ENCODE measurements around the gene ADAR.
"Not testable (repeated sequence)": the region's sequence is repeated elsewhere in the genome, so short reads cannot be mapped to it uniquely, and the experiment has no call there.

The ADAR gene, protein sequence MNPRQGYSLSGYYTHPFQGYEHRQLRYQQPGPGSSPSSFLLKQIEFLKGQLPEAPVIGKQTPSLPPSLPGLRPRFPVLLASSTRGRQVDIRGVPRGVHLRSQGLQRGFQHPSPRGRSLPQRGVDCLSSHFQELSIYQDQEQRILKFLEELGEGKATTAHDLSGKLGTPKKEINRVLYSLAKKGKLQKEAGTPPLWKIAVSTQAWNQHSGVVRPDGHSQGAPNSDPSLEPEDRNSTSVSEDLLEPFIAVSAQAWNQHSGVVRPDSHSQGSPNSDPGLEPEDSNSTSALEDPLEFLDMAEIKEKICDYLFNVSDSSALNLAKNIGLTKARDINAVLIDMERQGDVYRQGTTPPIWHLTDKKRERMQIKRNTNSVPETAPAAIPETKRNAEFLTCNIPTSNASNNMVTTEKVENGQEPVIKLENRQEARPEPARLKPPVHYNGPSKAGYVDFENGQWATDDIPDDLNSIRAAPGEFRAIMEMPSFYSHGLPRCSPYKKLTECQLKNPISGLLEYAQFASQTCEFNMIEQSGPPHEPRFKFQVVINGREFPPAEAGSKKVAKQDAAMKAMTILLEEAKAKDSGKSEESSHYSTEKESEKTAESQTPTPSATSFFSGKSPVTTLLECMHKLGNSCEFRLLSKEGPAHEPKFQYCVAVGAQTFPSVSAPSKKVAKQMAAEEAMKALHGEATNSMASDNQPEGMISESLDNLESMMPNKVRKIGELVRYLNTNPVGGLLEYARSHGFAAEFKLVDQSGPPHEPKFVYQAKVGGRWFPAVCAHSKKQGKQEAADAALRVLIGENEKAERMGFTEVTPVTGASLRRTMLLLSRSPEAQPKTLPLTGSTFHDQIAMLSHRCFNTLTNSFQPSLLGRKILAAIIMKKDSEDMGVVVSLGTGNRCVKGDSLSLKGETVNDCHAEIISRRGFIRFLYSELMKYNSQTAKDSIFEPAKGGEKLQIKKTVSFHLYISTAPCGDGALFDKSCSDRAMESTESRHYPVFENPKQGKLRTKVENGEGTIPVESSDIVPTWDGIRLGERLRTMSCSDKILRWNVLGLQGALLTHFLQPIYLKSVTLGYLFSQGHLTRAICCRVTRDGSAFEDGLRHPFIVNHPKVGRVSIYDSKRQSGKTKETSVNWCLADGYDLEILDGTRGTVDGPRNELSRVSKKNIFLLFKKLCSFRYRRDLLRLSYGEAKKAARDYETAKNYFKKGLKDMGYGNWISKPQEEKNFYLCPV

DNA sequence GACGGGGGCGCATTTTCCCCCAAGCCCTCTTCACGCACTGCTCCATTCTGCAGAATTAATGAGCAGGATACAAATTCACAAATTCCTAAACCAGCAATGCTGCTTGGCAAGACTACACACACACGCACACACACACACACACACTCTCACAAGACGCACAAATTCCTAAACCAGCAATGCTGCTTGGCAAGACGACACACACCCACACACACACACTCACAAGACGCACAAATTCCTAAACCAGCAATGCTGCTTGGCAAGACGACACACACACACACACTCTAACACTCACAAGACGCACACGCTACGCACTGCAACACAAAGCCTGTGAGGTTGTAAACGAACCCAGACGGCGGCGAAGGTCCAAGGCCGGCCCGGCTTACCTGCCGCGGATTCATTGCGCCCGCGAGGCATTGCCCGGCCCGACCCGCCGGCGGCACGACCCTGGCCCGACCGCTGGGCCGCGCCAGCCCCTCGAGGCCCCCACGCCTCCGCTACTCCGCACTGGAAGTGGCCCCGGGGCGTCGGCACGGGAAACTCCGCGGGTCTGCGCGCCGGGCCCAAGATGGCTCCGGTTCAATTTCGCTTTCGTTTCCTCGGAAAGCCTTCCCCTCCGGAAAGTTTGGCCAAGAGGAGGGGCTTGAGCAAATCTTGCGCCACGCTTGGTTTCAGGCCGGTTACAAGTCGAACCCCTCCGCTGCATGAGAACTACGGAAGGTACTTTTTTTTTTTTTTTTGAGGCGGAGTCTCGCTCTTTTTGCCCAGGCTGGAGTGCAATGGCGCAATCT lies at the start of gene ADAR:
Gene ADAR (minus strand): TSS at position 578 of the 788 bp plus-strand sequence. CDS start 180 bp downstream, at position 398.
- no peak for DNase-seq

DNA sequence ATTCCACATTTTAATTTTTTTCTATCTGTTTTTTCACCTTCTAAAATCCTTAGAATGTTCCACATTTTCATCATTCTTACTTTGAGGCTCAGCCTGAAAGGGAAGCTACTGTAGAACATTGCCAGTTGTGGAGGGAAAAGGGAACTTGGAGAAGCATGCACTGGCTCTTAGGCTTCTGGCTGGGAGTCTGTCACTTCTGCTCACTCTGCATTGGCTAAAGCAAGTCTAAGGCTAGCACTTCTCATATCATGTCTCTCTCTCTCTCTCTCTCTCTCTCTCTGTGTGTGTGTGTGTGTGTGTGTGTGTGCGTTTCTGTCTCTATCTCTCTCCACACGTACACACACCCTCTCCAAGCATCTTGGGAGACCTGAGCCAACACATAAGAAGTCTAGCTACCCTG lies 49.6 kb upstream of the ADAR start:
- no peak for DNase-seq

DNA sequence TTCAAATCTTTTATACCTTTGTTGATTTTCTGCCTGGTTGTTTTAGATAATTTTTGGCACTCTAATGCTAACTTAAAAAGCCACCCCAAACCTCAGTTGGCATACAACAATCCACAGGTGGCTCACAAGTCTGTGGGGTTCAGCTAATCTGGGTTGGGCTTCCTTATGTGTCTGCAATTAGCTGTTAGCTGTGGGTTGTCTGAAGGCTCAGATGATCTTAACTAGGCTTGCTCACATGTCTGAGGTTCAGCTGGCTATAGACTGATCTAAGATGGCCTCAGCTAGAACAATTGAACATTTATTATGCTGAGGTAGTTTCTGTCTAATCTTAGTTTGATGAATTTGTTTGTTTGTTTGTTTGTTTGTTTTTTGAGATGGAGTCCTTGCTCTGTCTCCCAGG lies 44.9 kb upstream of the ADAR start:
- DNase-seq, result no peak

DNA sequence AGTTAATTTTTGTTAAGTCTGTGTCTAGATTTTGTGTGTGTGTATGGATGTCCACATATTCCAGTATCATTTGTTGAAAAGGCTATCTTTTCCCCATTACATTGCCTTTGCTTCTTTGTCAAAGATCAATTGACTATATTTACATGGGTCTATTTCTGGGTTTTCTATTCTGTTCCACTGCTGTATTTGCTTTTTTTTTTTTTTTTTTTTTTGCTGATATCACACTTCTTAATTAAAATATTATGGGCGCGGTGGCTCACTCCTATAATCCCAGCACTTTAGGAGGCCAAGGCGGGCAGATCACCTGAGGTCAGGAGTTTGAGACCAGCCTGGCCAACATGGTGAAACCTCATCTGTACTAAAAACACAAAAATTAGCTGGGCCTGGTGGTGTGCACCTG lies 36.7 kb upstream of the ADAR start:
- not testable (repeated sequence) for DNase-seq

DNA sequence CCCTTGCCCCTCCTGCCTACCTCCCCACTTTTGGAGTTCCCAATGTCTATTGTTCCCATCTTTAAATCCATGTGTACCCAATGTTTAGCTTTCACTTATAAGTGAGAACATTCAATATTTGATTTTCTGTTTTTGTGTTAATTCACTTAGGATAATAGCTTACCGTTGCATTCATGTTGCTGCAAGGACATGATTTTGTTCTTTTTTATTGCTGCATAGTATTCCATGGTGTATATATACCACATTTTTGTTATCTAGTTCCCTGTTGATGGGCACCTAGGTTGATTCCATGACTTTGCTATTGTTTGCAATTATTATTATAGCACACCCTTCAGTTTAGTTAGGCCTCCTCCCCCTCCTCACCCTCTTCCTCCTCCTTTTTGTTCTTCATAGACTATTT lies 33.5 kb upstream of the ADAR start:
- DNase-seq, result no peak

DNA sequence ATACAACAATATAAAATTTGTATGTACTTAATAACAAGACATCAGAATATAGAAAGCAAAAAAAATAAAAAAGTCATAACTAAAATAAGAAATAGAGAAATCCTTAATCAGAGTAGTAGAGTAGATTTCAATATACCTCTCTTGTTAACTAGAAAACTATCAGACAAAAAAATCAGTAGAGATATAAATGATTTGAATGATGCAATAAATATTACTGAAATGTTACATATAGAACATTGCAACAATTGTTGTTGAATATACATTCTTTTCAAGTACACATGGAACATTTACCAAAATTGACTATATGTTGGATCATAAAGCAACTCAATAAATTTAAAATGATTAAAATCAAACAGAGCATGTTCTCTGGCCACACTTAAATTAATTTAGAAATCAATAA lies 31.9 kb upstream of the ADAR start:
- DNase-seq, result no peak

DNA sequence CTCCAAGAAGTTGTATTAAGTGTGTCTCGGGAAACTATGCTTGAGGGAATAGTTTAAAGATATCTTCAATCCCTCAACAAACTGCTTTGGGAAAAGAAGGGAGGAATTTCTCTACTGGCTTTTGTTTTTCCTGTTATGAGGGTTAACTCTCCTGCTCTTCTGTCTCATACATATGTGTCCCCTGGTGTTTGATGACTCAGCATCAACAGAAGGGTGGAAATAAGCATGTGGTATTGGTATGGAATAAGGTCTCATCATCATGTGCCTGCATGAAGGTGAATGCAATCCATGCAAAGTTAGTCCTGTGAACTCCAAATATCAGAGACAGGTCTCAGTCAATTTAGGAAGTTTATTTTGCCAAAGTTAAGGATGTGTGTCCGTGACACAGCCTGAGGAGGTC lies 27.2 kb upstream of the ADAR start:
- DNase-seq, result no peak

DNA sequence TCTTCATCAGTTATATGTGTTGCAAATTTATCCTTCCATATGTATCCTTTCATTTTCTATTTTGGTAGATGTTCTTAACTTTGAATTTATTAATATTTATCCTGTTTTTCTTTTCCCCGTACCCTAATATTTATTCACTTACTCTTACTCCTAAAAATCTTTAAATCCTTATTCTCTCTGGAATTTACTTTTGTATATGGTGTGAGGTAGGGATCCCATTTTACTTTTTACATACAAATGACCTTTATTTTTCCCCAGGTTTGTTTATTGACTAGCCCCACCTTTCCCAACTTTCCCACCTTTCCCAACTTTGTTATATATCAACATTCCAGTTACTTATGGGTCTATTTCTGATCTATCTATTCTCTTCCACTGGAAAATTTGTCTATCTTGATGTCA lies 21.7 kb upstream of the ADAR start:
- no peak for DNase-seq

DNA sequence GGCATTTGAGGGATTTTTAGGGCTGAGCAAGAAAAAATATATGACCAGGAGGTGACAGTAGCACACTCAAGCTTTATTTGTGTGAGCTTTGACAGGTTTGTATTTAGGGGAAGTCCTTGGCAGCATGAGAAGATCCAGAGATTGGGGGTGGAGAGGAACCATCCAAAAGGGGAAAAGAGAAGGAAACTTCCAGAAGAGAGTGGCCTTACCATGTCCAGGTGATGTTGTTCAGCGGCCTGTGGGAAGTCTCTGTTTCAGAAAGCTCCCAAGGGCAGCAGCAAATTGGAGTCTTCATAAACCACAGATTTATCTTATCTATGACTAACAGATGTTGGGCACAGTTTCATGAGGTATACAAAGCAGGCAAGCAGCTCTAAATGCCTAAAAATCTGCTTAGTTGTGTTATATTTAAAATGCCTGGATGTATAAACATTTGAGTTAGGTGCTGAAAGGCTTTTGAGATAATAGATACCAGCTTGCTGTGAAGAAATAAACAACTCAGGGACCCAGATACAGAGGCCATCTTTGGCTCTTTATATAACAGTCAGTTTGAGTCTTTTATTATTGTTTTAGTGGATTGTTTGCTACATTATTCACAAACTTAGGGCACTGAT lies 21.2 kb upstream of the ADAR start:
- no peak for DNase-seq

DNA sequence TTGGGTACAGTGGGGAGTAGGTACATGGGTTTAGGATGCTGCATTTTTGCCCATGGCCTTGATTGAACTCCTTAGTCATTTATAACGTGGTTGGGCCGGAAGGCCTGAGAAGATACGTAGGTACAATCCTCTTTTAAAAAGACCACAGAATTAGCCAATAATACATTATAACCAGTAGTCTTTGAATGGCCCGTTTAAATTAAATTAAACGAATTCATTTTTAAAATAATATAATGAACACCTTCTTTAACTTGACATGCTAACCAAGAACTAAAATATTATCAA lies 20.1 kb upstream of the ADAR start:
- DNase-seq, result no peak

DNA sequence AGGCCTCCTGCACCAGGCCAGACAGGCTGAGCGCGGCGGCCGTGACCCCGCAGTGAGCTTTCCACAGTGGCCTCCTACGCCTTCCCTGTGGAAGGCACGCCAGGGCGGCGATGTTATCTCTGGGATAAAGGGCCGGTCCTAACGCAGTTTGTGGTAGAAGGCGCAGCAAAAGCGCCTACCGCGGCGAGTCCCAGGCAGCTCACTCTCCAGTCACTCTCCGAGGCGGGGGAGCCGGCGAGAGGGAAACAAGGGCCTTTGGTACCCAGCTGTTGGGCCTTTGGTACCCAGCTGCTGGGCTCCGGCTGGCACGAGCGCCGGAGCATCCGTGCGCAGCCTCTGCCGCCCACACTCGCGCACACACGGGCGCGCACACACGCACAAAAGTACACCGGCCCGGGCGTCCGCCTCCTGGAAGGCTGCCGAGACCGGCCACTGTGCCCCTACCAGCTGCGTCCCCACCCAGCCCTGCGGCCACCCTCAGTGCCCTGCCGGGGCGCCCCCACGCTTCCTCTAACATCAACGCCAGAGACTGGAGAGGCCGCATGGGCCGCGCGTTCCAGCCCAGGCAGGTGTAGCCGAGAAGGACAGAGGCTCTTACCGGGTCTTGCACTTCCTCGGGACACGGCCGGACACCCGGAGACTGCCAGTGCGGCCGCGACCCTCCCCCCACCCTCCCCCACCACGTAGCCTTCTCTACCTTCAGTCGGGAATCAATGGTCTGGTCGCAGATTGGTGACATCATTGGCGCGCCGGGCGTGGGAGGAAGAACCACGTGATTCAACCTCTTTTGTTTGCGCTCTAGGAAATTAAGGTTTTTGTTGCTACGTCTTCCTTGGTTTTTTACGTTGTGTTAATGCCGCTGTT lies 19.5 kb upstream of the ADAR start:
- peak; percentile 34 for DNase-seq

DNA sequence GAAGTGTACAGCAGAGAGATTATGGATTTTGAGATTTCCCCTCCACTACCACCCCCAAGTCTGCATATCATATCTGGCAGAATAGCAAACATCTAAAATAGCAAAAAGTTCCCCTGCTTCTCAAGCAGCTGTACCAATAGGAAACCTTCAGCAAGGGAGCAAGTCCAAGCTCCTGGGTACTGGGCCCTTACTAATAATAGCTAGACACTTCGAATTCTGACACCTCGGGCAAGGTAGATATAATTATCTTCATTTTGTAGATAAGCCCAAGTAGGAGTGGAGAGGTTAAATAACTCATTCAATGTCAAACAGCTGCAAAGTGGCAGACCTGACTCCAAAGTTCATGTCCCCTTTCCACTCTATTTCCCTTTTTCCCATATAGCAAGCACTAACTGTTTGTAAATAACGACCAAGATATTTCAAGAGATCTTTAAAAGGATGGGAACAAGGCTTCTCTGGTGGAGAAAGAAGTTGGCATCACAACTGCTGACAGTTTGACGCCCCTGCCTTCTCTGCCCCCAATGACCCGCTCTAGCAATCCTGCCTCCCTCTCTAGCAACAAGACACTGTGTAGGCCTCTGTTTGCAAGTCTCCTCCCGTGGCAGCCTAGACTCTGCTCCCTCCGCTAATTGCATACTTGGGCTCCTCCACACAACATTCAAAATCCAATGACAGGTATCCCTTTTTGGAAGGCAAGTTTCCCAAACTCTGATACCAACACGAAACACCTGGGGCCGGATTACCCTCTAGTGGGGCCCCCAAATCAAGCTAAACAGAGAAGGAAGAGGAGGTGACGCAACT lies 18.7 kb upstream of the ADAR start:
- DNase-seq, result no peak

DNA sequence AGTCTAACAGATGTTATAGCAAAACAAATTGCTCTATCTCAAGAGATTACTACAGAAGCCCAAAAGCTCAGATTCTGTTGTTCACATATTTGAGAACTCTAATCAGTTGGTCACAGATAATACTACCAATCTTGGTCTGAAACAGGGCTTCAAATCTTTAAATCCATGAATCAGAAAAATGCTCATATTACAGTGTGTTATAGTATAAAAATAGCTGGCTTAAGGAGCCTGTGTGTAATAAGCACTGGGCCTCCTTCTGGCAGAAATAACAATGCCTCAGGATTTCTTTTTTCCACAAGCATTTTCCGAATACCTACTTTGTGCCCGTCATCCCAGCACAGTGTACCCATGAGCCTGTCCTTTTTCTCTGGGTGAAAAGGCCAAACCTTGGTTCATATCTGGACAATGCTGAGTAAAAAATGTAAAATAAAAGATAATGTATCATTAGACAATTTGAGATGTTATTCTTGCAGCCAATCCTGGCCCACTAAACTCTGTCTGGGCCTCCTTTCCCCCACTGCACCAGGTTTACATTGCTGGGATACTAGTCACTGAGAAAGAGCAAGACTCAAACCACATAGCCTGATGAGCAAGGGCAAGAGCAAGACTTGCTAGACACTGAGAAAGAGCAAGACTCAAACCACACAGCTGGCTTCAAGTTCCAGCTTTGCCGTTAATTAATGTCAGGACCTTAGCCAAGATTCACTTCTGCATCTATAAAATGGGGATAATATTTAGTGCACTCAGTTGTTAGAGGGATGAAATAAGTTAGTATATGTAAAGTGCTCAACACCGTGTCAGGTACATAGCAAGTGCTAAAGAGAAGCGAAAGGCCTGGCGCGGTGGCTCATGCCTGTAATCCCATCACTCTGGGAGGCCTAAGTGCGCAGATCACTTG lies 17.0 kb upstream of the ADAR start:
- DNase-seq, result no peak

DNA sequence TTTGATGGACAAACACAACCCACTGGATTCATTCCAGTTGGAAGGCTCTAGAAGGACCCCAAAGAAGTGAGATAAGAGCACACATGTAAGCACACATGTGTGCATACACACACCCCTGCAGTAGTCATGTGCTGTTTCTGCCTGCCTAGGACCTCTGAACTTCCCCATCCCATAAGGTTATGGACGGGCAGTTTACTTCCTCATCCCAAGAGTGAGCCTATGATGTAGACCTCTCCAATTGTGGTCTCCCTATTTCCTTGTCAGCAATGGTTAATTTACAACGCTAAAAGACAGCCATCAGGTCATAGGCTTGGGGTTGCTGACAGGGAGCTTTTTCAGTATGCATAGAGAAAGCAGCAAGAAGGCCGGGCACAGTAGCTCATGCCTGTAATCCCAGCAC lies 15.4 kb upstream of the ADAR start:
- DNase-seq, result no peak

DNA sequence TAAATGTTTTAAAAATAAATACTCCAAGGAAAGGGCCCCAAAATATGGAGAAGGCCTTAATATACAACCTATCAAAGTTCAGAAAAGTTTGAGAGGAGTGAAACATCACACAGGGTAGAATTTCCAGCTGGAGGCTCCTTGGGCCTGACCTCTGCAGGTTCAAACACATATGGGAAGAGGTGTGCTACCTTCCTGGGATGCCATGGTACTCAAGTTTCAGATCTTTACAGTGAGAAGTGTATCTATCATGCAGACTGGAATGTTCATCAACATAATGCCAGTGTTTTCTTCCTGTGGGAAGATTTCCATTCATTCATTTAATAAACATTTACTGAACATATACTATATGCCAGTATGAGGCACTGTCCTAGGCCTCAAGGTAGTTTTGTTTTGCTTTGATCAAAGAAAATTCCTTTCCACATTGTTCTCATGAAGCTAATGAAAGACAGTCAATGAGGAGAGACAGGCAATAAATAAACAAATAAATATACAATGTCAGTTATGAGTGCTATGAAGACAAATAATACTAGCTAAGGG lies 14.6 kb upstream of the ADAR start:
- no peak for DNase-seq

DNA sequence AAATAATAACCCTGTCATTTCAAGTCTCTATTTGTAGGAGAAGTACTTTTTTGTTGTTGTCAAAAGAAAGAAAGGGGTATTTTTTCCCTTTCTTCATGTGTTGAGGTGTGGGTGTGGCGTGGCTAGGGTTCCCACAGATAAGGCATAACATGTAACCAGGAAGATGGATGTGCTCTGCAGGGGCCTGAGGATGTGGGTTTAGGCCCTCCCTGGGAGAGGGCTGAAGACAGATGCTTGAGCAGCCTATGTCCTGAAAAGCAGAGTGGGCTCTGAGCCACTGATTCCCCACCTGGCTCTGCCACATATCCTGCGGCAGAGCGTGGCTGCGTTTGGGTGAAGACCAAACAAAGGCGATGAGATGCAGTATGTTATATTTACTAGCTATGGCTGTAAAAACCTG lies 13.9 kb upstream of the ADAR start:
- no peak for DNase-seq

DNA sequence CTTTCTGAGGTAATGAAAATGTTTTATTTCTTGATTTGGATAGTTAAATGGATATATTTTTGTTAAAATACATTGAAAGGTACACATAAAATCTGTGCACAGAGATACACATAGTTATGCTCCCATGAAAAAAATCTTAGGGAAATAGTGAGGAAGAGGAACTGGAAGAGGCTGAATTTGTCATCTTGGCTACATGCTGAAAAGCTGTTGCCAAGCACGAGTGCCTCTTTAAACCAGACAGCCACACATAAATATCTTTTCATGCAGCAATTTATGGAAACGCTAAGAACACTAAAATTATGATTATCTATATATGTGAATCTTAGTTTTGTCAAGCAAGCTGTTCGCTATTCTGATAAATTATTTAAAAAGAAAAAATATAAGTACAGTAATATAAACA lies 12.8 kb upstream of the ADAR start:
- DNase-seq, result no peak

DNA sequence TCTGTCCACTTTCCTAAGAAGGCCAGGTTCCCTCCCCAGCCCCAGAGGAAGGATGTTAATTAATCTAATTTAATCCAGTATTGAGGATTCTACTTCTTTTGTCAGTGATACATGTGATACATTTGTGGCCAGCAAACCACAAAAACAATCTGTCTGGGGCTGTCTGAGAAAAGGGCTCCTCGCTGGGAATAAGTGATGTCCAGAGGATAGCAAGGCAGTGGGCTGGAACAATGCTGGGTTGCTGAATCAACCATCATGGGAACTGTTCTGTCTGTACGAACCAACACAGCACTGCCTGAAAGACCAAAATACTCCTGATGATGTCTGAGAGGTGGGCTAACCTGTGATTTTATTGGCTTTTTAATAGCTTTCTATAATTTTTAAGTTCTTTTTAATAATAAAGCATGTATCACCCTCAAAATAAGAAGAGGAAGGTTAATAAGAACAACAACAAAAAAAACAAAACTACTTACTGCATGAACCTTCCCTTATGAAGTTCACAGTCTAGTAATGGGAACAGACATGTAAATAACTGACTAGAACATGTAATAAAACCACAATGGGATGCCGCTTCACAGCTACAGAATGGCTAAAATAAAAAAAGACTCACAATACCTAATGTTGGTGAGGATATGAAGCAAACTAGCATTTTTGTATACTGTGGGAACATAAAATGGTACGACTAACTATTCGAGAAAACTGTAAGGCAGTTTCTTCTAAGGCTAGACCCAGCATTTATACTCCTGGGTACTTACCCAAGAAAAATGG lies 11.4 kb upstream of the ADAR start:
- DNase-seq, result no peak
